GM19240 (cell line): ENCODE results near the gene ISOC2.
"Not testable (repeated sequence)": the region's sequence is repeated elsewhere in the genome, so short reads cannot be mapped to it uniquely, and the experiment has no call there.

ENCODE experiments used
- DNase-seq: peaks from one replicate; pipeline ENCODE4 v3.0.0; 2011; ENCODE audit warnings: low spot score; ENCODE audit not compliant: insufficient read length

ISOC2 gene

GRCh38 chr19:55461259-55461973 is at the start of gene ISOC2:
ISOC2 (minus strand) TSS chr19:55461642; CDS start chr19:55456486, 5,156 bp downstream.
- DNase-seq, result peak; percentile 100

DNA sequence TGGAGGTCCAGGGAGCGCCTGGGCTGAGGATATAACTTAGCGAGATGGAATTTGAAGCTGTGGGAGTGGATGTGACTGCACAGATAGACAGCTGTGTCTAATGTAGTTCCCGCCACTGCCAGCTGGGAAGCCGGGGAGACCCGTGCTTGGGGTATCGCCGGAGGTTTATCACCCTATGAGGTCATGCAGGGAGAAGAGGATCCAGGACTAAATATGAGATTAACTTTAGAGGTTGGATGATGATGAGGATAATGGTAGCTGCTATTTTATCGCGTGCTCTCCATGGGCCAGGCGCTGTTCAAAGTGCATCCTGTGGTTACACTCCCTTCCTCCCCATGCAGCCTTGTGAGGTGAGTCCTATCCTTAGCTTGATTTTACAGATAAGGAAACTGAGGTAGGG is 46.7 kb upstream of the ISOC2 start:
- DNase-seq, result no peak

GRCh38 chr19:55504981-55505380 is 43.5 kb upstream of the ISOC2 start:
- DNase-seq, result no peak

DNA sequence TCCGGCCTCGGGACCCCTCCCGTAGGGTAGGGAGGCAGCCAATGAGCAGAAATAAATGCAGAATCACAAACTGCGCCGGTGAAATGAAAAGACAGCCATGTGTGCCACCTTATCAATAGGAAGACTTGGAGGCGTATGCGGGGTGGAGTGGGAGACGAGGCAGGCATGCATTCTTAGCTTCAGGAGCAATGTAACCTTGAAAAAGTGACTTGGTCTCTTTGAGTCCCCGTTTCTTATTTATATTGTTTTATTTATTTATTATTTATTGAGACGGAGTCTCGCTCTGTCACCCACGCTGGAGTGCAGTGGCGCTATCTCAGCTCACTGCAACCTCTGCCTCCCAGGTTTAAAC is 42.8 kb upstream of the ISOC2 start:
- no peak for DNase-seq

GRCh38 chr19:55503502-55504251 is 42.2 kb upstream of the ISOC2 start:
- peak; percentile 97 for DNase-seq

DNA sequence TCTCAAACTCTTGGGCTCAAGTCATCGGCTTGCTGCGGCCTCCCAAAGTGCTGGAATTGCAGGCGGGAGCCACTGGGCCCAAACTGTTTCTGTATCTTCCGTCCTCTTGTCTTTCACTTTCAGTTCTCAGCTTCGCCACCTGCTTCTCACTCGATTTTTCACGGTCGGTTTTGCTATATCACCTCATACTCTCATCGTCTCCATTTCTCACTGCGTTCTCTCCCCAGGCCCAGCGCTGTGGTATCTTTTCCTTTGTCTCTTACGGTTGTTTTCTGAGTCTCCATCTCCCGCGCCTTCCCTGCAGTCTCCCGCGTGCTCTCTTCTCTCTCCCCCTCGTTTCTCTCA is 41.7 kb upstream of the ISOC2 start:
- DNase-seq, result no peak

- no peak for DNase-seq
Observed at GRCh38 chr19:55502197-55502952, 40.9 kb upstream of the ISOC2 start.

- DNase-seq, result no peak
Observed at GRCh38 chr19:55500368-55500952, 39.0 kb upstream of the ISOC2 start.

- DNase-seq, result no peak
Observed at GRCh38 chr19:55498246-55498840, 36.9 kb upstream of the ISOC2 start.

GRCh38 chr19:55497763-55498162 is 36.3 kb upstream of the ISOC2 start:
- DNase-seq, result no peak

- not testable (repeated sequence) for DNase-seq
Observed at GRCh38 chr19:55496820-55497219, 35.4 kb upstream of the ISOC2 start.

DNA sequence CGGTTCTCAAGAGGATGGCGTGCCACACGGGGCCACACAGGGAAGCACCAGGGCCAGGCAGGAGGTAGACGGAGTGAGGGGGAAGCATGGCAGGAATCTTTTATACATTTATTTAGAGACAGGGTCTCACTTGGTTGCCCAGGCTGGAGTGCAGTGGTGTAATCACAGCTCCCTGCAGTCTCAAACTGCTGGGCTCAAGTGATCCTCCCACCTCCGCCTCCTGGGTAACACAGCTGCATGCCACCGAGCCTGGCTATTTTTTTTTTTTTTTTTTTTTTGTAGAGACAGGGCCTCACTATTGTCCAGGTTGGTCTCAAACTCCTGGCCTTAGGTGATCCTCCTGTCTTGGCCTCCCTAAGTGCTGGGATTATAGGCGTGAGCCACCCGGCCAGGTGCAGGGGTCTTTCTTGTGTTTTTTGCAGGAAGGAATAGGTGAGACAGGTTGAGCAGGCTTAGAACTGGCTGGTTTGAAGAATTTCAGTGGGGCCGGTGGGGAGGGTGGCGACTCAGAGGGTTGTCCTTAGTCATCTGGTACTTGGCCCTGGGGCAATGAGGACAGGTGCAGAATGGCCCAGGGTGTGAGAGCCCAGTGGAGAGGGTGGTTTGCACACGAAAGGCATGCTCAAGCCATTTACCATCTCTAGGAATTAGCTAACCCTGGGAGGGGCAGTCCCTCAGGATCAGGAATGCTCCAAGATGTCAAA is 34.4 kb upstream of the ISOC2 start:
- no peak for DNase-seq

- no peak for DNase-seq
Observed at GRCh38 chr19:55494172-55494761, 32.8 kb upstream of the ISOC2 start.

DNA sequence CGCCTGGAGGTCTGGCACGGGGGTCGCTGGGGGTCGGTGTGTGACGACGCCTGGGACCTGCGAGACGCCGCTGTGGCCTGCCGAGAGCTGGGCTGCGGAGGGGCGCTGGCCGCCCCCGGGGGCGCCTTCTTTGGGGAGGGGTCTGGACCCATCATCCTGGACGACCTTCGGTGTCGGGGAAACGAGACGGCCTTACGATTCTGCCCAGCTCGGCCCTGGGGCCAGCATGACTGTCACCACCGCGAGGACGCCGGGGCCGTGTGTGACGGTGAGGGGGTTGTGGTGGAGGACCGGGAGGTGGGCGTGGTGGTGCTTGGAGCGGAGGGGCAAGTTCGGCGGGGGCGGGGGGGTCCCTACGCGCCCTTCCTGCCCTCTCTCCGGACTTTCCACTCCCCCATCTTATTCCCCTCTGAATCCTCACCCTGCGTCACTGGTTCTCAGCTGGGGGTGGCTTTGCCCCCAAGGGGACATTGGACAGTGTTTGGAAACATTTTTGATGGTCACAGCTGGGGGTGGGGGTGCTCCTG is 32.3 kb upstream of the ISOC2 start:
- no peak for DNase-seq

- no peak for DNase-seq
Observed at GRCh38 chr19:55493052-55493644, 31.7 kb upstream of the ISOC2 start.

GRCh38 chr19:55492362-55492944 is 31.0 kb upstream of the ISOC2 start:
- DNase-seq, result no peak

GRCh38 chr19:55491546-55492360 is 30.3 kb upstream of the ISOC2 start:
- DNase-seq, result no peak
